ENCODE results near the gene NTRK1.

NTRK1 gene

DNA sequence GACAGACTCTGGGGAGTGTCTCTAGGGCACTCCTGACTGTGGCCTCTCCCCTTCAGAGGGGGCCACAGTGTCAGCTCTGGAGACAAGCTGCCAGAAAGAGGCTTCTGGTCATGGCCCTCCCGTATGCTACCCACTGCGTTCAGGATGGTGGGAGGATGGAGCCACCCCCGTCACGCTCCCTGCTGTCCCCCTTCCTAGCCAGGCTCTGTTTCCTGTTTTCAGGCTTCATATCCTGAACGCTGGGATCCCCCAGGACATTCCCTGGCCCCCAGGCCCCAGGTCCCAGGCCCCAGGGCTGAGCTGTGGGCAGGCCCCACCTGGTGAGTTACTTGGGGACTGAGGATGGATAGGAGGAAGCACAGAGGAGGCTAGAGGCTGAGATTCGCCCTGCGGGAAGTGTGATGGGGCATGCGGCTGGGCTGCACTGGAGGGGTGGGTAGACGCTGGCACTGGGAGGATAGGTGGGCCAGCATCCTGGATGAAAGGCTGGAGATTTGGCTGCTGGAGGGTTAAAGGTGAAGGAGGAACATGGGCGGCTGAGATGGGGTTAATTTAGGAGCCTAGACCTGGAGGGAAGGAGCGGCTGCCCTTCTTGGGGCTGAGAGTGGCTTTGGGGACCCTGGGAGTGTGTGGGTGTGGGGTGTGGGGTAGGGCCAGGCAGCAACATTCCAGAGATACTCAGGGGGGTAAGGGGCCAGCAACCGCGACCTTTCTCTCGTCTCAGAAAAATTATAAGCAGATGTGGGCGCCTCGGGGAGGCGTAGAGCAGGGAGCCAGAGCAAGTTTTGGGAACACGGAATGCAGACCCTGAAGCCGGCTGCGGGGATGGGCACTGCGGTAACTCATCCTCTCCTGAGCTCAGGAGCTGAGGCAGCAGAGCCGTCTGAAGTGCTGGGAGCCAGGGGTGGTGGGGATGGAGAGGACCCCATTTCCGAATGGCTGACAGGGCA, 41.6 kb downstream of the NTRK1 start:
- H3K27me3 ChIP-seq (ENCODE audit: control insufficient read depth, insufficient read depth, low read length) = no peaks in the 10 kb centered on the region
- H2AFZ ChIP-seq = no peak overlapping the region
- no peaks in the 10 kb centered on the region for H3K36me3 ChIP-seq (ENCODE audit: control insufficient read depth, insufficient read depth, low read length)
- no peaks in the 10 kb centered on the region for H3K79me2 ChIP-seq
- H3K4me1 ChIP-seq = peaks cover 2% of the 10 kb centered on the region
- H3K4me3 ChIP-seq (ENCODE audit: low read depth, low read length) = no peak overlapping the region
- no peak overlapping the region for H3K4me2 ChIP-seq (ENCODE audit: low read length)
- no peaks in the 10 kb centered on the region for H3K9me3 ChIP-seq (ENCODE audit: control insufficient read depth, low read length)
- no peak overlapping the region for H3K9ac ChIP-seq
- H3K27ac ChIP-seq = no peak overlapping the region
- no peak for TF ChIP-seq CTCF (IDR thresholded peaks at IDR 0.05)

- Histone ChIP-seq H3K27me3 (ENCODE audit: control insufficient read depth, insufficient read depth, low read length) (no peaks in the 10 kb centered on the region), H3K4me1 (peaks cover 2% of the 10 kb centered on the region), H2AFZ (no peak overlapping the region), H3K9me3 (ENCODE audit: control insufficient read depth, low read length) (no peaks in the 10 kb centered on the region), H3K27ac (no peak overlapping the region), H3K9ac (no peak overlapping the region), H3K79me2 (no peaks in the 10 kb centered on the region), H3K4me2 (ENCODE audit: low read length) (no peak overlapping the region), H3K36me3 (ENCODE audit: control insufficient read depth, insufficient read depth, low read length) (no peaks in the 10 kb centered on the region), H3K4me3 (ENCODE audit: low read depth, low read length) (no peak overlapping the region)
- no peak for TF ChIP-seq CTCF (IDR thresholded peaks at IDR 0.05)
These were observed 42.8 kb downstream of the NTRK1 start for GRCh38 chr1:156903328-156904091.

DNA sequence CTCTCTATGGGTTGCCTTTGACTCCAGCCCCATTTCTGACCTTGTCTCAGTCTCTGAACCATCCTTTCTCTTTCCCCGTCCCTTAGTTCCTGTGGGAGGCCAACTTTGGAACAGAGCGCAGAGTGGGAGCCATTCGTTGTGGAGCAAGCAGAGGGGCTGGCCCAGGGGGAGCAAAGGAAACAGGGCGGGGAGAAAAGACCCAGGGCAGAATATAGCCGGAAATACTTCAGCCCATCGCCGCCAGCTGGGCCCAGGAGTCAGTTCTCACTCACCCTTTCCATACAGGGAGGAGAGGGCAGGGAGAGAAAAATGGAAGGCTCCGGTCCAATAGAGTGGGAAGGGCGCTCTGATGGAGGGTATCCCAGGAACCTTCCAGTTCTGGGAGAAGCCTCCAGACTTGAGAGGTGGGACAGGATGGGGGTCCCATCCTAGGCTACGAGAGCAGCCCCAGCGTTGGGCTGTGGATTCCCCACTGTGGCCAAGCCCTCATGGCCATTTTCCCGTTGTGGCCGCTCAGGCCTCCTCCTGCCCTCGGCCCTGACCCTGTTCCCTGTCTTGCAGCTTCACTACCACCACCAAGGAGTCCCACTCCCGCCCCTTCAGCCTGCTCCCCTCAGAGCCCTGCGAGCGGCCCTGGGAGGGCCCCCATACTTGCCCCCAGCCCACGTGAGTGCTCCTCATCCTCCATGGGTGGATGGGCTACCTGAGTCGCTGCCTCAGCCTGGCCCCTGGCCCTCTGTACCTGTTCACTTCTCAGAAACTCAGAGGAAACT, 43.7 kb downstream of the NTRK1 start:
- H3K9me3 ChIP-seq (ENCODE audit: control insufficient read depth, low read length) = no peaks in the 10 kb centered on the region
- H3K4me1 ChIP-seq = peaks cover 2% of the 10 kb centered on the region
- no peak overlapping the region for H3K4me2 ChIP-seq (ENCODE audit: low read length)
- no peaks in the 10 kb centered on the region for H3K27me3 ChIP-seq (ENCODE audit: control insufficient read depth, insufficient read depth, low read length)
- H3K4me3 ChIP-seq (ENCODE audit: low read depth, low read length) = no peak overlapping the region
- no peak overlapping the region for H3K9ac ChIP-seq
- no peak overlapping the region for H3K27ac ChIP-seq
- no peak overlapping the region for H2AFZ ChIP-seq
- H3K79me2 ChIP-seq = no peaks in the 10 kb centered on the region
- no peak for TF ChIP-seq CTCF (IDR thresholded peaks at IDR 0.05)
- H3K36me3 ChIP-seq (ENCODE audit: control insufficient read depth, insufficient read depth, low read length) = no peaks in the 10 kb centered on the region

GRCh38 chr1:156905176-156905575, 44.5 kb downstream of the NTRK1 start:
- no peak overlapping the region for H3K4me2 ChIP-seq (ENCODE audit: low read length)
- H3K4me1 ChIP-seq = peaks cover 2% of the 10 kb centered on the region
- H3K27ac ChIP-seq = no peak overlapping the region
- no peak for TF ChIP-seq CTCF (IDR thresholded peaks at IDR 0.05)
- no peaks in the 10 kb centered on the region for H3K27me3 ChIP-seq (ENCODE audit: control insufficient read depth, insufficient read depth, low read length)
- no peaks in the 10 kb centered on the region for H3K36me3 ChIP-seq (ENCODE audit: control insufficient read depth, insufficient read depth, low read length)
- no peak overlapping the region for H3K9ac ChIP-seq
- H2AFZ ChIP-seq = no peak overlapping the region
- no peaks in the 10 kb centered on the region for H3K9me3 ChIP-seq (ENCODE audit: control insufficient read depth, low read length)
- H3K4me3 ChIP-seq (ENCODE audit: low read depth, low read length) = no peak overlapping the region
- H3K79me2 ChIP-seq = no peaks in the 10 kb centered on the region

All from parathyroid adenoma (tissue), 2 donors.